CD4-positive, alpha-beta T cell treated with Interleukin-12 subunit alpha and Interleukin-12 subunit beta, for 1 hour (primary cell): ENCODE measurements around the gene GCH1.
"Not testable (repeated sequence)": the region's sequence is repeated elsewhere in the genome, so short reads cannot be mapped to it uniquely, and the experiment has no call there.

ENCODE experiments used
- DNase-seq: peaks from one replicate; pipeline ENCODE4 v3.0.0-alpha.2; 2020

Gene GCH1, protein sequence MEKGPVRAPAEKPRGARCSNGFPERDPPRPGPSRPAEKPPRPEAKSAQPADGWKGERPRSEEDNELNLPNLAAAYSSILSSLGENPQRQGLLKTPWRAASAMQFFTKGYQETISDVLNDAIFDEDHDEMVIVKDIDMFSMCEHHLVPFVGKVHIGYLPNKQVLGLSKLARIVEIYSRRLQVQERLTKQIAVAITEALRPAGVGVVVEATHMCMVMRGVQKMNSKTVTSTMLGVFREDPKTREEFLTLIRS

DNA sequence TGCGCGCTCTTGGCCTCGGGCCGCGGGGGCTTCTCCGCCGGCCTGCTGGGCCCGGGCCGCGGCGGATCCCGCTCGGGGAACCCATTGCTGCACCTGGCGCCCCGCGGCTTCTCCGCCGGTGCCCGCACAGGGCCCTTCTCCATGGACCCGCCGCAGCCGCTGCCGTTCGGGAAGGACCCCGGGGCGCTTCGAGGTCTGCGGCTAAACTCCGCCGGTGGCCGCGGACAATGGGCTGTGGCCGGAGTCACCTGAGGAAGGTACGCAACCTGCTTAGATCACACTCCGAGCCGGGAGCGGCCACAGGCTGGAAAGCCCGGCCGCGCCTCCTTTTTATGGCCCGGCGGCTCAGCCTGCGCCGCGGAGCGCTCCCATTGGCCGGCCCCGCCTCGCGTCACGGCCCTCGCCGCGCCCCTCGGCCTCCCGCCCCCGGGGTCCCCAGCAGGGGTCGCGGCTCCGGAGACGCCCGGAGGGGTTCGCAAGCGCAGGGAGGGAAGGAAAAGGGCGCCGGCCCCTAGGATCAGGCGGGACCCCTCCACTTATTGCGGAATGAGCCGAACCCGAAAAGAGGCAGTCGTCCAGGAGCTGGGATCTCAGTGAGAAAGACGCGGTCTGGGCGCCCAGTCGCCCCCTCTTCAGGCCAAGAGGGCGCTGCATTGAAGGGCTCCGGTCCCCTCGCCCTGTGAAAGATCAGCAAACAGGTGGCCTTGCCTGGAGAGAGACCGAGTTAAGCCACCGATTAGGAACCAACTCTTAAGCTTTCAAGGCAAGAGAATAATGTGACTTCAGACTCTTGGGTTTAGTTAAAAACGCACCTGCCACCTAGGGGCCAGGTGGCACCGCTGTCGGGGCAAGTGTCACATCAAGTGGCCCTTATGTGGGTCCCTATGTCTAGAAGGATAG is at the start of gene GCH1:
GCH1 (minus strand) TSS at position 306 of the 900 bp plus-strand sequence; CDS start at position 143, 163 bp downstream.
- DNase-seq: peak; percentile 85

DNA sequence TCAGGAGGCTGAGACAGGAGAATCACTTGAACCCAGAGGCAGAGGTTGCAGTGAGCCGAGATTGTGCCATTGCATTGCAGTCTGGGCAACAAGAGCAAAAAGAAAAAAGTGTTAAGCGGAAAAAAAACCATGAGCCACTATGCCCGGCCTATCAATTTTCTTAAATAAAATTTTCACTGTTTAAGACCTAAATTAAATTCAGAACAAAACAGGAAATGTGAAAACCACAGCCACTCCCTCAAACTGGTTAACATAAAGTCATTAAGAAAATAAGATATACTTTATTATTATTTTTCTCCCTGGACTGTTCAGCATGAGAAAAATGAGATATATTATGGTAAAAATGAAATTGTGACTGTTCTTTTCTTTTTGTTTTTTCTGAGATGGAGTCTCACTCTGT is 44.6 kb upstream of the GCH1 start:
- DNase-seq: peak; percentile 13

DNA sequence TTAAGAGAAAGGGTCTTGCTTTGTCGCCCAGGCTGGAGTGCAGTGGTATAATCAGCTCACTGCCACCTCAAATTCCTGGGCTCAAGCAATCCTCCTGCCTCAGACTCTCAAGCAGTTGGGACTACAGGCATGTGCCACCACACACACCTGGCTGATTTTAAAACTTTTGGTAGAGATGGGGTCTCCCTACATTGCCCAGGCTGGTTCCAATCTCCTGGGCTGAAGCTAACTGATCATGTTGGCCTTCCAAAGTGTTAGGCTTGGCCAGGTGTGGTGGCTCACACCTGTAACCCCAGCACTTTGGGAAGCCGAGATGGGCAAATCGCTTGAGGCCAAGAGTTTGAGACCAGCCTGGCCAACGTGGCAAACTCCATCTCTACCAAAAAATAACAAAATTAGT is 43.9 kb upstream of the GCH1 start:
- no peak for DNase-seq

DNA sequence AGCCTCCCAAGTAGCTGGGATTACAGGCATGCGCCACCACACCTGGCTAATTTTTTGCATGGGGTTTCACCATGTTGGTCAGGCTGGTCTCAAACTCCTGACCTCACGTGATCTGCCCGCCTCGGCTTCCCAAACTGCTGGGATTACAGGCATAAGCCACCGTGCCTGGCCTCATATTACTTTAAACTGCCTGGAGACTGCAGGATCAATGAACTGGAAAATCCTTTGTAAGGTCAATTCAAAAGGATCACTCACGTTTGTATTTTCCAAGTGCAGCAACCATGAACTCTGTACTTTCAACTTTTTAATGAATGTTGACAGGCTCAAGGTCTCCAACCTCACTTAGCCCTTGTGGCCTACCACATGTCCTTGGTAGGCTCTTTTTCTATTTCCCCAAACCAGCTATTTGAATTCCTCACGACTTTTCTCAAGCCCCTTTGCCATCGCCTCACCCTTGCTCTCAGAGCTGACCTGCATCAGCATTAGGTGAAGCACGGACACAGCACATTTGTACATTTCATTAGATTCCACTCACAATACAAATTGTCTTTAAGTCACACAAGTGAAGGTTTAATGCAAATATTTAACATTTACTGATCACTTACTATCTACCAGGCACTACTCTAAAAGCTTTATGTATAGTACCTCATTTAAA is 42.2 kb upstream of the GCH1 start:
- DNase-seq: no peak

DNA sequence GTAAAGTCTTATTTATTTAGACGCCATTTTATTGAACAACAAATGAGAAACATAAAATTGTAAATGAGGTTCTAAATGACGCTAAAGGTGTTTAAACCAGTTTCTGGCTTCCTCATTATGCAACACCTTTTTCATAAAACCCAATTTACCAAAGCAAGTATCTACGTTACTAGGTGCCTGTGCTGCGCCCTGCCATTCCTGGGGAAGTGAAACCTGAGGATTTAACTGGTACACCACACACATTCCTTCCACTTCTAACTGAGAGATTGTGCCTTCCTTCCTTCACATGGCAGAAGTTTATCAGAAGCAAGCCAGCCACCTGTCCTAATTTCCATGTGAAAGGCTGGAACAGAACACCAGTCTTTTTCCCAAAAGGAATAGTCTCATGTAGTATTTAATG is 40.3 kb upstream of the GCH1 start:
- DNase-seq: no peak

DNA sequence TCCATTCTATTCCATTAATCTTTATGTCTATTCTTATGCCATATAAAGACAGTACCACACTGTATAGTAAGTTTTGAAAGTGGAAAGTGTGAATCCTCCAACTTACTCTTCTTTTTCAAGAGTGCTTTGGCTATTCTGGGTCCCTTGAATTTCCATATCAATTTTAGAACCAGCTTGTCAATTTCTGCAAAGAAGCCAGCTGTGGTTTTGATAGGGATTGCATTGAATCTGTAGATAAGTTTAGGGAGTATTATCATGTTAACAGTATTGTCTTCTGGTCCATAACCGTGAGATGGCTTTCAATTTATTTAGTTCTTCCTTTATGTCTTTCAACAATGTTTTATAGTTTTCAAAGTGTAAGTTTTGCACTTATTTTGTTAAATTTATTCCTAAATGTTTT is 34.2 kb upstream of the GCH1 start:
- DNase-seq: no peak

DNA sequence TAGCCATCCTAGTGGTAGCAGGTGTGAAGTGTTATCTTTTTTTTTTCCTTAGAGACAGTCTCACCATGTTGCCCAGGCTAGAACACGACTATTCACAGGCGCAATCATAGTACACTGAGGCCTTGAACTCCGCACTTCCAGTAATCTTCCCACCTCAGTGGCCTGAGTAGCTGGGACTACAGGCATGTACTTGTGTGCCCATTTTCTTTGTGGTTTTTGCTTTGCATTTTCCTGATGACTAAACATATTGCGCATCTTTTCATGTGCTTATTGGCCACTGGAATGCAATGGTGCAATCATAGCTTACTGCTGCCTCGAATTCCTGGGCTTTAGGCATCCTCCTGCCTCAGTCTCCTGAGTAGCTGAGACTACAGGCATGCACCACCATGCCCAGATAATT is 33.3 kb upstream of the GCH1 start:
- no peak for DNase-seq

DNA sequence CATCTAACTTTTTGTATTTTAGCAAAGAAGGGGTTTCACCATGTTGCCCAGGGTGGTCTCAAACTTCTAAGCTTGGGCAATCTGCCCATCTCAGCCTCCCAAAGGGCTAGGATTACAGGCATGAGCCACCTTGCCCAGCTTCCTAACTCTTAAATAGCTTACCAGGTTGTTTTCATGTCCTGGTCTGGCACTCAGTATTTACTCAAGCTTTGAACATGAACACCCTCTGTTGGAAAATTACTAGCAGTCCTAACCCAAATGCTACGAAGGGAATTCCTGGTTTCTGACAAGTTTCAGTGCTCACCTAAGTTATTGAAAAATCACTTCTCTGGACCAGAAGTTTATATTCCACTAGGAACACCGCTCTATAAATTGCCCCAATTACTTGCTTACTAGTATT is 32.5 kb upstream of the GCH1 start:
- DNase-seq: no peak

DNA sequence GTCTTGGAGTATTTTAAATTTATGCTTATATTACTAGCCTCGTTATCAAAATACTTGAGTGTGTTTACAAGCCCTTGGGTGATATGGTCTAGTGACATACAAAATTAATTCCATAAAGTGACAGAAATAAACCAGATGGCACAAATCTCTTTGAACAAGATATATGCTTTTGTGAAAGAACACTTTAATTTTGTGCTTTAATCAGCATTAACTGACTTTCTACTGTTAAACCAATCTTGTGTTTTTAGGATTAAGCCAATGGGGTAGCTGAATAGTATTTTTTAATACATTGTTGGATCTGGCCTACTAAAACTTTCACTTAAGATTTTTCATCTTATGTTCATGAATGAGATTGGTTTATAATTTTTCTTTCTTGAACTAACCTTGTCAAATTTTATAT is 30.4 kb upstream of the GCH1 start:
- DNase-seq: no peak

DNA sequence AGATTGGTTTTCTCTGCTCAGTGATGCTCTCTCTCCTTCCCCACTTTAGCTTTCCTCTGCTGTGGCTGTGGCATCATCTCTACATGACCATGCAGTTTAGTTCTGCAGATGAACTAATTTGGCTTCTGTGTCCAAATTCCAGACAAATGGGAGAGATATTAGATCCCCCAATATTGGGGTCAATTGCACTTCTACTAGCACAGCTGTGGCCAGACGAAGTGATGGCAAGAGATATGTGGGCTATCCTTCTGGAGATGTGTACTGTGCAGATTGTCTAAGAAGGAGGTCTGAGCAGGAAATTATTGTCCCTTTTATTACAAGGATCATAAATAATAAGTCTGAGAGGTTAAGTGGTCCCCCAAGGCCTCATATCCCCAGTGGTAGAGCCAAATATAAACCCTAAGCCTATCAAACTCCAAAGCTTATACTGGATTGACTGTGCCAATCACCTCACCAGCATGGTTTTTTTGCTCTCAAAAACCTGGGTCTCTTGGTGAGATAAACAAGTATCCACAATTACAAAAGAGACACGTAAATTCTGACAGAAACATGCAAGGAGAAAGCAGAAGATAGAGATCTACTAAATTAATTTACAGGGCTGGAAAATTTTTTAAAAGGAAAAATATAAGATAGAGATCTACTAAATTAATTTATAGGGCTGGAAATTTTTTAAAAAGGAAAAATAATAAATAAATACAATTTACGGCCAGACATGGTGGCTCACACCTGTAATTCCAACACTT is 29.1 kb upstream of the GCH1 start:
- DNase-seq: no peak

DNA sequence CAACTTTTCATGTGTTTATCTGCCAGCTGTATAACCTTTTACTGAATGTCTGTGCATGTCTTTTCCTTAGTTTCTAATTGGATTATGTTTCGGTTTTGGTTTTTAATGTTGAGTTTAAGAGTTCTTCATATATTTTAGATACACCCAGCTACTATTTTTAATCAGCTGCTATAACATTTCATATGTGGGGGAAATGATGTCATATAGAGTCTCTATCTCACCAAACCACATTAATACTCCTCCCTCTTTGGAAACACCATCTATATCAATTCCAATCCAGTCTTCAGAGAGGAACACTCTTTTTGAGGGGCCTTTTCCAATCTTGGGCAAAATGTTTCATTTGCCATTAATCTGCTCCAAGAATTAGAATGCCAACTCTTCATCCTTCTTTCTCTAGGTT is 28.5 kb upstream of the GCH1 start:
- no peak for DNase-seq

DNA sequence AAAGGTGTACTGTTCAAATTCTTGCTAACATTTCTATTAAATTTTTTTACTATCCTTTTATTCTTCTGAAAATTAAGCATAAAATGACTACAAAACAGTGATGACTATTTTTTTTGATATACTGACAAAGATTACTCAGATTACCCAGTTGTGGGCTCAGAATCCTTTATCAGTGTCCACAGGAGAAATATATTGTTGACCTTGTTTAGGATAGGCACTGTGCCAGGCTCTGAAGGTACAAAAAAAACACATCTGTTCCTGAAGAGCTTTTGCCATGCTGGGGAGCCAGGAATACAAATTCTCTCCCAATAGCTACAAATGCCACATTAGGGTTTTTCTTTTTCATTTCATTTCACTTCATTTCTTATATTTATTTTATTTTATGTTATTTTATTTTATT is 26.9 kb upstream of the GCH1 start:
- DNase-seq: no peak

DNA sequence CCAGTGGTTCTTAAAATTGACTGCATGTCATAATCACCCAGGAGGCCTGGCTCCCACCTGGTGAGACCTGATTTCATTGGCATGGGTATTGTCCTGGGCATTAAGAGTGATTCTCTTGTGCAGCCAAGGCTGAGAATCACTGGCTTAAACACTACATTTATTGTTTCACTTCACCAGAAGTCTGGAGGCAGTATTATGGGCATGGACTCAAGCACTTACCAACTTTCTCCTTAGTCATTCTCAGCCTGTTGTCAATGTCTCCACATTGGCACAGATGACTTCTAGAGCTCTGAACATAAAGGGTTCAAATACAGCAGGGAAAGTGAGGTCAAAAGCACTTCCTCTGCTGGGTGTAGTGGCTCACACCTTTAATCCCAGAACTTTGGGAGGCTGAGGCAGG is 25.6 kb upstream of the GCH1 start:
- DNase-seq: no peak

DNA sequence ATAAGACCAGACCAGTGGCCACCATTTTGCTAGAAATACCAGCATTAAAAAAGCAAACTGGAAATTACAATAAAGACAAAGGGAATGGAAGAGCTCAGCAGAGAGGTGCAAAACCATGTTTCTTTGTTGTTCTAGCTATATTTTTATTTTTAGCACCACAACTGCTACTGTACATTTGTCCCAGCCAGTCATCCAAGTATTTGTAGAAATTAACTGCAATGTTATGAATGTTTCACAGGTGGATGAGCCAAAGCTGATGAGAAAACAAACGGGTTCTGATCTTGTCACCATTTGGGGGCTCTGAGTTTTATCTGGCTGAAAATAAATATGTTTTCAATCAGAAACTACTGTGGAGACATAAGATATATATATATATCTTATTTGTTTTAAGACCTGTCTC is 24.9 kb upstream of the GCH1 start:
- no peak for DNase-seq

DNA sequence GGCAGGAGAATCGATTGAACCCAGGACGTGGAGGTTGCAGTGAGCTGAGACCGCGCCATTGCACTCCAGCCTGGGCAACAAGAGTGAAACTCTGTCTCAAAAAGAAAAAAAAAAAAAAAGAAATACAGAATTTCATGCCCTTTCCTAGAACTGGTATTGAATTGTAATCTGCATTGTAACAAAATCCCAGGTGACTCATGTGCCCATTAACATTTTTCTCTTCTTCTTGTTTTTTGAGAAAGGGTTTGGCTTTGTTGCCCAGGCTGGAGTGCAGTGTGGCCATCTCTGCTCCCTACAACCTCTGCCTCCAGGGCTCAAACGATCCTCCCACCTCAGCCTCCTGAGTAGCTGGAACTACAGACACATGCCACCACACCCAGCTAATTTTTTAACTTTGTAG is 23.9 kb upstream of the GCH1 start:
- DNase-seq: not testable (repeated sequence)

DNA sequence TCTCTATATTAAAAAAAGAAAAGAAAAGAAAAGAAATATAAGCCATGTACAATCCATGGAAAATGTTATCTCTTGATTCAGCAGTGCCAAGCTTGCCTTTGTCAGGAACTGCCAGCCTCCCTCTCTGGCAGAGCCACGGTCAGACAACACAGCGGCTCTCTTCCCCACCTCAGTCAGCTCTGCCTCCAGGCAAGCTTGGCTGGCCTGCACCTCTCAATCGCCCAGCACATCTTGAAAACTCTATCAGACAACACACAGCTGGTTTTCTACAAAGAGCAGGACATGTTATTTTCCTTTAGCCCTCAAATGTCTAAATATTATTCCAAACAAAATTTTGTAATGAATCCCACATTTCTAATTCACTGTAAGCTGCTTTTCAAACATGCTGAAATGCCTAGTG is 20.0 kb upstream of the GCH1 start:
- DNase-seq: no peak

DNA sequence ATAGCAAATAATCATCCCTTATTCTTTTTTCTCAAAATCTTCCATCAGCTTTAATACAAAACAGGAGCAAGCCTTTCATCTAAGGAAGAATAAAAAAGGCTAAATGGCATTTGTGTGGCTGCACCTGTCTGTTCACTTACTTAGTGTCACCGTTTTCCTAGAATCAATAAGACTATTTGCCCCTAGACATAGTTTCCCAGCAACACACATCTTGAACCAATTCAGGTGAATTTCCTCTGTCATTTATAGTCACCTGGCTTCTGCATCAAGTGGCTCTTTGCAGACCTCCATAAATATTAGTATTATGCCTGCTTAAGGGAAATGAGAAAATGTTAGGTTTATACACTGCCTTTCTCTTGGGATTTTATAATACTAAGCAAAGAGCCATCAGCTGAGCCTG is 17.4 kb upstream of the GCH1 start:
- no peak for DNase-seq

DNA sequence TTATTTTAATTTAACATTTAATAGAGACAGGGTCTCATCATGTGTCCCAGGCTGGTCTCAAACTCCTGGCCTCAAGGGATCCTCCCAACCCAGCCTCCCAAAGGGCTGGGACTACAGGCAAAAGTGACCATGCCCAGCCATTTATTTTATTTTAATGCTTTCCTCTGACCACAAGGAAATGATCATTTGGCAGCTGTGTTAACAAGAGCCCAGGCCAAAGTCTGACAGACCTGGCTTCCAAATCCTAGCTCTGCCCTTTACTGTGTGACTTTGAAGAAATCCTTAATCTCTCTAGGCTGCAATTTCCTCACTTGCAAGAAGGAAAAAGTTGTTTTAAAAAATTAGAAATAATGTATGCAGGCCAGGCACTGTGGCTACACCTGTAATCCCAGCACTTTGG is 16.7 kb upstream of the GCH1 start:
- no peak for DNase-seq

DNA sequence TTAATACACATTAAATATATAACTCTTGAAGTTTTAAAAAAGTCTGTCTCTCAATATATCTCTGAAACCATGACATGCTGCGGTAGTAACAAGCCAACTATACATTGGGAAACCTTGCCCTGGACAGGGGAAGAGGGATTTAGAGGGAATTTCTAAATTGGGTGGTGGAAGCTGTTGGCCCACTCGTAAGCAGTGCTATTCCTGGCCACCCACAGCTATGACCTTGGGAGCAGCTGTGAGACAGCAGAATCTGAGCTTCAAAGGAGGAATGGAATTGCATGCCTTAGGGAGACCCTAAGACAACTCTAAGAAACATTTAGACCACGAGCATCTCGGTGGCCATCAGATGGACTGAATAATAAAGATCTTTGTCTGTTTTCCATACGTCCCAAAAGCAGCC is 15.8 kb upstream of the GCH1 start:
- DNase-seq: no peak

DNA sequence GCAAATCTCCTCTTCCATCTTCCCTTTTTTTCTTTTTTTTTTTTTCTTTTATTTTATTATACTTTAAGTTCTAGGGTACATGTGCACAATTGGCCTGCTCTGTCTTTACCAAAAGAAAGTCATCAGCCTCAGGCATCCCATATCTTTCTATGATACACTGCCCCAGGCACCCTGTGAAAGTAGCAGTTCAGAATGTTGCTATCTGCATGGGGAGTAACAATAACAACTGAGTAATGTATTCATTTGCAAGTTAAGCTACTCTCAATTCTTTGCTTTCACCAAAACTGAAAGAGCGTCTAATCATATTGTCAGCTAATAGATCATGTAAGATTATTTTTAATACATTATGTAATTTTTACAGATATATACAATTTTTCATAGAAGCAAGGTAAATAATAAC is 13.5 kb upstream of the GCH1 start:
- DNase-seq: no peak

DNA sequence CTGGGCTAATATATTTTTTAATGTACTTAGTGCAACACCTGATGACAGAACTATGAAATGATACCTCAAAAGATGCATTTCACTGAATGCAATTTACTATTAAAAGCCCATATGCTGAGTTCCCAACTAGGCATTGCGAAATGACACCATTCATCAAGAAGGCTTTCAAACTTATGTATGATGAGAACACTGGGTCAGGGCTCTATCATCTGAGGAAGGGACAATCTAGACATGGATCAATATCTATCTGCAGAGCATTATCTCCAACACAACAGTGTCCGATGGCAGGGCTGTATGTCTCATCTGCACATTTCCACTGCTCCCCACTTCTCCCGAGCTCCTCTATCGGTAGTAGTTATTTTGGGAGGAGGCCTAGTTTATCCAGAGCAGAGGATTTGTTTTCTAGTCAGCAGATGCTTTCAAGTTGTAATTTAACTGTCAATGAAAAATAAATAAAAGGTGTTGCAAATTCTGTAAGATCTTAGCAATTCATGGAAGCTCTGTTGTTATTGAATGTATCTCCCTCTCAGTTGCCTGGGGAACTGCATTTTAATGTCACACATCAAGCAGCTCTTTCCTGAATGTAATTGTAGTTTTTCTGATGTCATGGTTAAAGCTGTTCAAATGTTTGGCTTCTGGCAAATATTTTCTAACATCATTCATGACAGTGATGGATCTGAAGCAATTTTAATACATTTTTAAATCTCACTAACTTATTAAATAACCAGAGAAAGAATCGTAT is 7.4 kb upstream of the GCH1 start:
- DNase-seq: no peak

DNA sequence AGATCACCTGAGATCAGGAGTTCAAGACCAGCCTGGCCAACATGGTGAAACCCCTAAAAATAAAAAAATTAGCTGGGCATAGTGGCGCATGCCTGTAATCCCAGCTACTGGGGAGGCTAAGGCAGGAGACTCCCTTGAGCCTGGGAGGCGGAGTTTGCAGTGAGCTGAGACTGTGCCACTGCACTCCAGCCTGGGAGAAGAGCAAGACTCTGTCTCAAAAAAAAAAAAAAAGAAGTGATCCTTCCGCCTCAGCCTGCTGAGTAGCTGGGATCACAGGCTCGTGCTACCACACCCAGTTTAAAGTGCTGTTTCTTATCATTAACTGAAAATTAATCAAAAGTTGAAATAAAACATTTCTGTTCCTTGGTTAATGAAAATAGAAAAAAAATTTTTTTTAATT is 6.3 kb upstream of the GCH1 start:
- DNase-seq: not testable (repeated sequence)

DNA sequence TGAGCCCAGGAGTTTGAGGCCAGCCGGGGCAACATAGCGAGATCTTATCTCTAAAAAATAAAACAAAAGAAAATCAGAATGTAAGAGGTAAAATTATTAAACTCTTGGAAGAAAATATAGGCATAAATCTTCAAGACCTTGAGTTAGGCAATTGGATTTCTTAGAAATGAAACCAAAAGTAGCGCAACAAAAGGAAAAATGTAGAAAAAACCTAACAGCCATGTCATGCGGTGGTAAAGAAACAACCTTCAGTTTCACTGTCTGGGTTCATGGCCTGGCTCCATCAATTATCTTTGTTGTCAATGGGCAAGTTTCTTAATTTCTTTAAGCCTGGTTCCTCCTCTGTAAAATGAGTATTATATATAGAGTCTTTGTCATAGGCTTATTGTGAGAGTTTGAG is 5.6 kb upstream of the GCH1 start:
- peak; percentile 41 for DNase-seq
